ENCODE measurements around the gene ASIC3. TPM values are rescaled to one million over a fixed set of nuclear protein-coding genes. Genes with fewer than 3 reads are reported as not detected.
A peak's percentile ranks its signal among the peaks of the same experiment; 100 is the strongest.

Gene ASIC3
- total and polyA plus RNA-seq, 4 donors, result 0.37 to 3.9 (median 2.4) TPM

DNA sequence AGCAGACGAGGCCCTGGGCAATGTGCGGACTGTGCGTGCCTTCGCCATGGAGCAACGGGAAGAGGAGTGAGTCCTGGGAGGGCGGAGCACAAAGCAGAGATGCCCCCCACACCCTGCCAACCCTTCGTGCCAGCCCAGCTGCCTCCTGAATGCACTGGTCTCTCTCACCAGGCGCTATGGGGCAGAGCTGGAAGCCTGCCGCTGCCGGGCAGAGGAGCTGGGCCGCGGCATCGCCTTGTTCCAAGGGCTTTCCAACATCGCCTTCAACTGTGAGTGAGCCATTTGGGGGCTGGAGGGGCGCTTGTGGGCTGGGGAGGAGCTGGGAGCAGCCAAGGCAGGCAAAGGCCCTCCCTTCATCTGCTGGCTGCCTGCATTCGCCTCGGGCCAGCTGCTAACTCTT, 12.4 kb upstream of the ASIC3 start:
- Histone ChIP-seq H3K4me3 (no peak overlapping the region), H3K36me3 (ENCODE audit: control insufficient read depth in 4 of 4, insufficient read depth in 4 of 4, low read length in 4 of 4) (peaks cover 0 to 33% (median 3%) of the 10 kb centered on the region in 4 donors), H3K9ac (ENCODE audit: insufficient read depth in 1 of 2, low read length in 2 of 2) (no peak overlapping the region), H3K4me1 (ENCODE audit: control insufficient read depth in 5 of 5, insufficient read depth in 5 of 5, low read length in 5 of 5) (peaks cover 0 to 8% (median 0%) of the 10 kb centered on the region in 5 donors), H3K9me3 (ENCODE audit: control insufficient read depth in 4 of 4, insufficient read depth in 3 of 4, low read length in 3 of 4) (no peaks in the 10 kb centered on the region), H3K27ac (ENCODE audit: low read depth in 1 of 2, low read length in 1 of 2) (no peak overlapping the region), H3K27me3 (ENCODE audit: control insufficient read depth in 3 of 3, insufficient read depth in 3 of 3, low read length in 2 of 3) (no peaks in the 10 kb centered on the region)
- TF ChIP-seq, protein P1, sequence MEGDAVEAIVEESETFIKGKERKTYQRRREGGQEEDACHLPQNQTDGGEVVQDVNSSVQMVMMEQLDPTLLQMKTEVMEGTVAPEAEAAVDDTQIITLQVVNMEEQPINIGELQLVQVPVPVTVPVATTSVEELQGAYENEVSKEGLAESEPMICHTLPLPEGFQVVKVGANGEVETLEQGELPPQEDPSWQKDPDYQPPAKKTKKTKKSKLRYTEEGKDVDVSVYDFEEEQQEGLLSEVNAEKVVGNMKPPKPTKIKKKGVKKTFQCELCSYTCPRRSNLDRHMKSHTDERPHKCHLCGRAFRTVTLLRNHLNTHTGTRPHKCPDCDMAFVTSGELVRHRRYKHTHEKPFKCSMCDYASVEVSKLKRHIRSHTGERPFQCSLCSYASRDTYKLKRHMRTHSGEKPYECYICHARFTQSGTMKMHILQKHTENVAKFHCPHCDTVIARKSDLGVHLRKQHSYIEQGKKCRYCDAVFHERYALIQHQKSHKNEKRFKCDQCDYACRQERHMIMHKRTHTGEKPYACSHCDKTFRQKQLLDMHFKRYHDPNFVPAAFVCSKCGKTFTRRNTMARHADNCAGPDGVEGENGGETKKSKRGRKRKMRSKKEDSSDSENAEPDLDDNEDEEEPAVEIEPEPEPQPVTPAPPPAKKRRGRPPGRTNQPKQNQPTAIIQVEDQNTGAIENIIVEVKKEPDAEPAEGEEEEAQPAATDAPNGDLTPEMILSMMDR (IDR thresholded peaks at IDR 0.05; ENCODE audit: control extremely low read depth, extremely low read depth), result no peak
- ATAC-seq (ENCODE audit: insufficient read depth, low FRiP score) (no peak), DNase-seq (no peak)
- 94 to 95% methylated on average over 17 of the region's 17 CpGs for WGBS, 2 donors

GRCh38 chr7:151038951-151039849, 9.1 kb upstream of the ASIC3 start:
- Histone ChIP-seq H3K4me1 (ENCODE audit: control insufficient read depth in 5 of 5, insufficient read depth in 5 of 5, low read length in 5 of 5) (peaks cover 0 to 8% (median 0%) of the 10 kb centered on the region in 5 donors), H3K27ac (ENCODE audit: low read depth in 1 of 2, low read length in 1 of 2) (peak overlapping the region; percentile 16 to 50), H3K9ac (ENCODE audit: insufficient read depth in 1 of 2, low read length in 2 of 2) (no peak overlapping the region), H3K27me3 (ENCODE audit: control insufficient read depth in 3 of 3, insufficient read depth in 3 of 3, low read length in 2 of 3) (no peaks in the 10 kb centered on the region), H3K9me3 (ENCODE audit: control insufficient read depth in 4 of 4, insufficient read depth in 3 of 4, low read length in 3 of 4) (peaks cover 0 to 2% (median 0%) of the 10 kb centered on the region in 4 donors), H3K36me3 (ENCODE audit: control insufficient read depth in 4 of 4, insufficient read depth in 4 of 4, low read length in 4 of 4) (peaks cover 0 to 33% (median 5%) of the 10 kb centered on the region in 4 donors), H3K4me3 (no peak overlapping the region)
- ATAC-seq (ENCODE audit: insufficient read depth, low FRiP score), result peak; percentile 65
- 48 to 52% methylated on average over 12 of the region's 12 CpGs for WGBS, 2 donors
- peak in 2 of 3 donors; percentile 21 to 48 for DNase-seq
- TF ChIP-seq, protein P1 (IDR thresholded peaks at IDR 0.05; ENCODE audit: control extremely low read depth, extremely low read depth), result no peak

- no peak overlapping the region for H3K27ac ChIP-seq (ENCODE audit: low read depth in 1 of 2, low read length in 1 of 2)
- peaks cover 0 to 28% (median 5%) of the 10 kb centered on the region in 4 donors for H3K36me3 ChIP-seq (ENCODE audit: control insufficient read depth in 4 of 4, insufficient read depth in 4 of 4, low read length in 4 of 4)
- ATAC-seq (ENCODE audit: insufficient read depth, low FRiP score) (no peak), DNase-seq (no peak)
- TF ChIP-seq, protein P1 (IDR thresholded peaks at IDR 0.05; ENCODE audit: control extremely low read depth, extremely low read depth), result no peak
- H3K9me3 ChIP-seq (ENCODE audit: control insufficient read depth in 4 of 4, insufficient read depth in 3 of 4, low read length in 3 of 4), result peaks cover 0 to 2% (median 0%) of the 10 kb centered on the region in 4 donors
- WGBS, 2 donors, result 63 to 71% methylated on average over 17 to 18 of the region's 18 CpGs
- no peak overlapping the region for H3K4me3 ChIP-seq
- H3K4me1 ChIP-seq (ENCODE audit: control insufficient read depth in 5 of 5, insufficient read depth in 5 of 5, low read length in 5 of 5), result peaks cover 0 to 8% (median 0%) of the 10 kb centered on the region in 5 donors
- no peak overlapping the region for H3K9ac ChIP-seq (ENCODE audit: insufficient read depth in 1 of 2, low read length in 2 of 2)
- no peaks in the 10 kb centered on the region for H3K27me3 ChIP-seq (ENCODE audit: control insufficient read depth in 3 of 3, insufficient read depth in 3 of 3, low read length in 2 of 3)
These were observed 8.3 kb upstream of the ASIC3 start for GRCh38 chr7:151039850-151040548.

Data from lung (tissue), 12 donors.